PC-3 (cell line): ENCODE measurements around the gene USP32.

Experiments used
- CTCF ChIP-seq: fragments of 300-600 bp; sonication (generic); conservative IDR thresholded peaks from 2 replicates; pipeline ENCODE4 v1.5.1; 2017; ENCODE audit warnings: antibody characterized with exemption, low read depth, mild to moderate bottlenecking, low read length
- EZH2 ChIP-seq: fragments of 300-600 bp; sonication (generic); IDR thresholded peaks from one replicate; pipeline ENCODE4 v1.6.1; 2017; ENCODE audit warnings: antibody characterized with exemption, mild to moderate bottlenecking, low read length; ENCODE audit not compliant: unreplicated experiment
- EZH2phosphoT487 ChIP-seq: fragments of 300-600 bp; sonication (generic); IDR thresholded peaks from 2 replicates; pipeline ENCODE4 v1.6.1; 2018; ENCODE audit warnings: mild to moderate bottlenecking, antibody characterized with exemption, low read length, borderline replicate concordance

- no peak for TF ChIP-seq EZH2phosphoT487
- TF ChIP-seq CTCF, result no peak
- TF ChIP-seq EZH2, result no peak
These were observed 133.6 kb downstream of the USP32 start for GRCh38 chr17:60258313-60258712.
